LNCaP clone FGC (cell line): ENCODE results near the gene MTCH1.

Source experiments
- DNase-seq: peaks from one replicate; pipeline ENCODE4 v3.0.0-alpha.2; 2011; ENCODE audit warnings: low read depth
- H3K4me3 ChIP-seq: 2 replicates; pipeline ENCODE4 v1.5.1; 2011; ENCODE audit warnings: mild to moderate bottlenecking, low read depth, low read length, control low read depth
- CTCF ChIP-seq: IDR thresholded peaks from 2 replicates; pipeline ENCODE4 v1.5.1; 2012; ENCODE audit warnings: mild to moderate bottlenecking; ENCODE audit not compliant: control insufficient read depth, insufficient read depth; ENCODE audit errors: extremely low read depth

Gene MTCH1

GRCh38 chr6:37027811-37028469, 41.9 kb upstream of the MTCH1 start:
- no peak for DNase-seq
- TF ChIP-seq CTCF = no peak
- no peak overlapping the region for H3K4me3 ChIP-seq

- no peak overlapping the region for H3K4me3 ChIP-seq
- TF ChIP-seq CTCF = no peak
- DNase-seq = no peak
These were observed 41.2 kb upstream of the MTCH1 start for GRCh38 chr6:37027036-37027720.

GRCh38 chr6:37025621-37026466, 39.8 kb upstream of the MTCH1 start:
- TF ChIP-seq CTCF = no peak
- no peak overlapping the region for H3K4me3 ChIP-seq

GRCh38 chr6:37024656-37025337, 38.8 kb upstream of the MTCH1 start:
- no peak overlapping the region for H3K4me3 ChIP-seq
- DNase-seq = no peak
- TF ChIP-seq CTCF = no peak

More at GRCh38 chr6:37025621-37026466, 39.8 kb upstream of the MTCH1 start:
- no peak for DNase-seq

- no peak overlapping the region for H3K4me3 ChIP-seq
- no peak for TF ChIP-seq CTCF
- DNase-seq = no peak
These were observed 36.3 kb upstream of the MTCH1 start for GRCh38 chr6:37022135-37022863.
